DMS114 treated with DMSO at 0.1 percent for 48 hours (cell line): ENCODE data around the gene GARIN1A.
"Not testable (repeated sequence)": the region's sequence is repeated elsewhere in the genome, so short reads cannot be mapped to it uniquely, and the experiment has no call there.

Experiments used
- DNase-seq: peaks from one replicate; lab custom pipeline; 2025; ENCODE audit not compliant: unreplicated experiment; lab: John Stamatoyannopoulos, UW

The GARIN1A gene

DNA sequence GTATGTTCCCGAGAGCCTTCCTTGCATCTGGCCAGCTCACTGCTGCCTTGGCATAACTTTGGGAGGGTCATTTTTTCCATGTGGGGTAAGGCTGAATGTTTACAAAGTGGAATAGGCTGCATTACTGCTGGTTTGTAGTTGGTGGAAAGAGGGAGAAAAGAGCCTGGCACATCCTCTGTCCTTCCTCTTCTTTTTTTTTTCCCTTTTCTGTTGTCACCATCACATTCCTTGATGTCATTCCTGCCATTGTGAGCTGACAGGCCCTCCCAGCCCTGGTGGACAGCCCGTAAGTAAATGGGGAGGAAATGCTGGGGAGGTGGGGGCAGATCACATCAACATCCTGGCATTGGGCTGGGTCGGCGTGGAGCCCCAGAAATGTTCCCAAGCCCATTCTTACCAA lies at the start of gene GARIN1A:
GARIN1A (plus strand) TSS at position 301 of the 400 bp plus-strand sequence. CDS start 106 bp downstream, outside the sequence.
- no peak for DNase-seq

- not testable (repeated sequence) for DNase-seq
These were observed 45.0 kb upstream of the GARIN1A start for GRCh38 chr7:128627124-128627523.

DNA sequence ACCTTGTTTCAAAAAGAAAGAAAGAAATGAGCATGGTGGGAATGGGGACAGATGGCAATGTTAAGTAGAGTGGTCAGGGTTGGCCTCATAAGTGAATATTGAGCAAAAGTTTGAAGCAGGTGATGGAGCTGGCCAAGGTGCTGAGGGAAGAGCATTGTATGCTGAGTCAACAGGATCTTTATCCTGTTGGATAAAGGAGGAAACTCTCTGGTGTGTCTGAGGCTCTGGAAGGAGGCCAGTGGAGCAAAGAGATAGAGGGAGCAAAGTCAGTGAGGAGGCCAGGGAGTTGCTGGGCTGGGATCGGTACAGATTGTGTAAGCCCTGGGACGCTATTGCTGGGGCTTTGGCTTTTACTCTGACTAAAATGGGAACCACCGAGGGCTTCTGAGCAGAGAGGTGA lies 38.2 kb upstream of the GARIN1A start:
- not testable (repeated sequence) for DNase-seq

DNA sequence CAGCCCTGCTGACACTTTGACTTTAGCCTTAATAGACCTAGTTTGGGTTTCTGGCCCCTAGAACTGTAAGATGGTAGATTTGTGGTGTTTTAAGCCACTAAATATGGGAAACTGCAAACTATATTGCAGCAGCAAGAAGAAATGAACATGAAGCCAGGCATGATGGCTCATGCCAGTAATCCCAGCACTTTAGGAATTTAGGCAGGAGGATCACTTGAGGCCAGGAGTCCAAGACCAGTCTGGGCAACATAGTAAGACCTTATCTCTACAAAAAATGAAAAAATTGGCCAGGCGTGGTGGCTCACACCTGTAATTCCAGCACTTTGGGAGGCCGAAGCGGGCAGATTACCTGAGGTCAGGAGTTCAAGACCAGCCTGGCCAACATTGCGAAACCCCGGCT lies 26.9 kb upstream of the GARIN1A start:
- not testable (repeated sequence) for DNase-seq

GRCh38 chr7:128645844-128646243 lies 26.2 kb upstream of the GARIN1A start:
- DNase-seq: not testable (repeated sequence)

DNA sequence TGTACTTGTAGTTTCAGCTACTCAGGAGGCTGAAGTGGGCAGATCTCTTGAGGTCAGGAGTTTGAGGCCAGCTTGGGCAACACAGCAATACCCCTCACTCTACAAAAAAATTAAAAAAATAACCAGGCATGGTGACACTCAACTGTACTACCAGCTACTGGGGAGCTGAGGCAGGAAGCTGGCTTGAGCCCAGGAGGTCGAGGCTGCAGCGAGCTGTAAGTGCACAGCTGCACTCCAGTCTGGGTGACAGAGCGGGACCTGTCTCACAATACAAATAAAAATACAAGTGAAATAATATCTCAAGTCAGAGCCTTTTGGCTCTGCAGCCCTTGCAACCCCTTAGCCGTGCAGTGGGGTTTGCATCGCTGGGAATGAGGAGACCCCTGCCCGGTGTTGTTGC lies 25.2 kb upstream of the GARIN1A start:
- not testable (repeated sequence) for DNase-seq

GRCh38 chr7:128651096-128651495 lies 21.0 kb upstream of the GARIN1A start:
- not testable (repeated sequence) for DNase-seq

GRCh38 chr7:128652606-128653005 lies 19.5 kb upstream of the GARIN1A start:
- not testable (repeated sequence) for DNase-seq

GRCh38 chr7:128653197-128653596 lies 18.9 kb upstream of the GARIN1A start:
- not testable (repeated sequence) for DNase-seq

GRCh38 chr7:128654080-128654479 lies 18.0 kb upstream of the GARIN1A start:
- DNase-seq: not testable (repeated sequence)

- DNase-seq: not testable (repeated sequence)
These were observed 17.6 kb upstream of the GARIN1A start for GRCh38 chr7:128654501-128654900.

GRCh38 chr7:128658428-128658827 lies 13.7 kb upstream of the GARIN1A start:
- not testable (repeated sequence) for DNase-seq

DNA sequence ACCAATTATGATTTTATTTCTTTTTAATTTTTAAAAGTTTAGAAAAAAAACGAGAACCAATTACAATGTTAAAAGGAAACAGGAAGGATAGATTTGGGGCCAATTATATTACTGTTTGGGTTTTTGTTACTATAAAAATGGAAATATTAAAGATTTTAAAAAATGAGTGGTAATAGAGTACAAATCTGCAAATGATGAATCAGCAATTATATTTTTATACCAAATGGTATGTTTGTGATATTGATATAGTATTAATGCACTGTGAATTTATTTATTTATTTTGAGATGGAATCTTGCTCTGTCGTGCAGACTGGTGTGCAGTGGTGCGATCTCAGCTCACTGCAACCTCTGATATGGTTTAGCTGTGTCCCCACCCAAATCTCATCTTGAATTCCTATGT lies 11.5 kb upstream of the GARIN1A start:
- DNase-seq: no peak

DNA sequence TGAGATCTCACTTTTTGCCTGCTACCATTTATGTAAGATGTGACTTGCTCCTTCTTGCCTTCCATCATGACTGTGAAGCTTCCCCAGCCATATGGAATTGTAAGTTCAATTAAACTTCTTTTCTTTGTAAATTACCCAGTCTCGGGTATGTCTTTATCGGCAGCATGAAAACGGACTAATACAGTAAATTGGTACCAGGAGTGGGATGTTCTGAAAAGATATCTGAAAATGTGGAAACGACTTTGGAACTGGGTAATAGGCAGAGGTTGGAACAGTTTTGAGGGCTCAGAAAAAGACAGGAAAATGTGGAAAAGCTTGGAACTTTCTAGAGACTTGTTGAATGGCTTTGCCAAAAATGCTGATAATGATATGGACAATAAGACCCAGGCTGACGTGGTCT lies 10.6 kb upstream of the GARIN1A start:
- no peak for DNase-seq

DNA sequence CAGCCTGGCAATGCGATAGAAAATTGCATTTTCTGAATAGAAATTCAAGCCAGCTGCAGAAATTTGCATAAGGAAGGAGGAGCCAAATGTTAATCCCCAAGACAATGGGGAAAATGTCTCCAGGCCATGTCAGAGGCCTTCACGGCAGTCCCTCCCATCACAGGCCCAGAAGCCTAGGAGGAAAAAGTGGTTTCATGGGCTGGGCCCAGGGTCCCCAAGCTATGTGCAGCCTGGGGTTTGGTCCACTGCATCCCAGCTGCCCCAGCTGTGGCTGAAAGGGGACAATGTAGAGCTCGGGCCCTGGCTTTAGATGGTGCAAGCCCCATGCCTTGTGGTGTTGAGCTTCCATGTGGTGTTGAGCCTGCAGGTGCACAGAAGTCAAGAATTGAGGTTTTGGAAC lies 10.0 kb upstream of the GARIN1A start:
- DNase-seq: no peak

DNA sequence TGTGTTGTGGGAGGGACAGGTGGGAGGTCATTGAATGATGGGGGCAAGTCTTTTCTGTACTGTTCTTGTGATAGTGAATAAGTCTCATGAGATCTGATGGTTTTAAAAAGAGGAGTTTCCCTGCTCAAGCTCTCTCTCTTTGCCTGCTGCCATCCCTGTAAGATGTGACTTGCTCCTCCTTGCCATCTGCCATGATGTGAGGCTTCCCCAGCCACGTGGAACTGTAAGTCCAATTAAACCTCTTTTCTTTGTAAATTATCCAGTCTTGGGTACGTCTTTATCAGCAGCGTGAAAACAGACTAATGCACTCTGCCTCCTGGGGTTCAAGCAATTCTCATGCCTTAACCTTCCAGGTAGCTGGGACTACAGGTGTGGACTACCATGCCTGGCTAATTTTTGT lies 8.9 kb upstream of the GARIN1A start:
- DNase-seq: not testable (repeated sequence)

- DNase-seq: no peak
These were observed 7.0 kb upstream of the GARIN1A start for GRCh38 chr7:128665057-128665456.

GRCh38 chr7:128666200-128666599 lies 5.9 kb upstream of the GARIN1A start:
- DNase-seq: peak; percentile 36

- peak; percentile 25 for DNase-seq
These were observed 930 bp downstream of the GARIN1A start for GRCh38 chr7:128672927-128673517.

- no peak for DNase-seq
These were observed 1.5 kb downstream of the GARIN1A start for GRCh38 chr7:128673571-128673970.

- DNase-seq: no peak
These were observed 4.6 kb downstream of the GARIN1A start for GRCh38 chr7:128676665-128677064.

- no peak for DNase-seq
These were observed 7.8 kb downstream of the GARIN1A start for GRCh38 chr7:128679920-128680319.
